Nephron (organoid): ENCODE measurements around the gene CDKN2C.
"Not testable (repeated sequence)": the region's sequence is repeated elsewhere in the genome, so short reads cannot be mapped to it uniquely, and the experiment has no call there.

ENCODE experiments used
- H3K27ac Mint-ChIP-seq, 3 experiments: 2 replicates each; pipeline ENCODE4 v1.8.0; 2020; ENCODE audit warnings: mixed read lengths in 3 of 3, mild to moderate bottlenecking in 2 of 3, moderate library complexity in 1 of 3
- H3K27me3 Mint-ChIP-seq: 2 replicates; pipeline ENCODE4 v1.8.0; 2021; ENCODE audit warnings: low read depth, mild to moderate bottlenecking, moderate library complexity, mixed read lengths
- H3K36me3 Mint-ChIP-seq: 2 replicates; pipeline ENCODE4 v1.8.0; 2020; ENCODE audit warnings: low read depth, mixed read lengths
- H3K4me1 Mint-ChIP-seq: 2 replicates; pipeline ENCODE4 v1.8.0; 2020; ENCODE audit warnings: mixed read lengths
- H3K4me3 Mint-ChIP-seq, 3 experiments: 2 replicates each; pipeline ENCODE4 v1.8.0; 2020; ENCODE audit warnings: mild to moderate bottlenecking in 3 of 3, mixed read lengths in 3 of 3, moderate library complexity in 2 of 3
- H3K9me3 Mint-ChIP-seq: 2 replicates; pipeline ENCODE4 v1.8.0; 2020; ENCODE audit warnings: mixed read lengths
- TF ChIP-seq, protein P1 (sequence below), 3 experiments: fragments of 200-600 bp; sonication (generic); IDR thresholded peaks; one replicate each; pipeline ENCODE4 v1.5.0; 2021; ENCODE audit warnings: antibody characterized with exemption in 3 of 3; ENCODE audit not compliant: unreplicated experiment in 3 of 3

The CDKN2C gene

DNA sequence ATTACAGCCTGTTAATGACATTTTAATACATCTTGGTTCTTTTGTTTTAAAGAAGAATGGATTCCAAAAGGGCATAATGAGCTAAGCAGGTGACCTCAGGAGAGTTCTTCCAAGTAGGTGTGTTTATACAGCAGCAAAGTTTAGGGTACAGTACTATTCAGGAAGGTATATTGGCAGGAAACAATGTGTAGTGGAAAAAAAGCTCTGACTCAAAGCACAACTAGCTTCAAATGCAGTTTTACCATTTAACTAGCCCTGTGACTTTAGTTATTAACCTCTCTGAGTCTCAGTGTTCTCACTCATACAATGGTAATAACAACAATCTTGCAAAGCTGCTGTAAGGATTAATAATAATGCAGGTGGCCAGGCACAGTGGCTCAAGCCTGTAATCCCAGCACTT is 39.9 kb upstream of the CDKN2C start:
- H3K4me1 Mint-ChIP-seq = no peaks in the 10 kb centered on the region
- H3K4me3 Mint-ChIP-seq = no peak overlapping the region
- H3K36me3 Mint-ChIP-seq = peaks cover 24% of the 10 kb centered on the region
- H3K27me3 Mint-ChIP-seq = no peaks in the 10 kb centered on the region
- TF ChIP-seq, protein P1, sequence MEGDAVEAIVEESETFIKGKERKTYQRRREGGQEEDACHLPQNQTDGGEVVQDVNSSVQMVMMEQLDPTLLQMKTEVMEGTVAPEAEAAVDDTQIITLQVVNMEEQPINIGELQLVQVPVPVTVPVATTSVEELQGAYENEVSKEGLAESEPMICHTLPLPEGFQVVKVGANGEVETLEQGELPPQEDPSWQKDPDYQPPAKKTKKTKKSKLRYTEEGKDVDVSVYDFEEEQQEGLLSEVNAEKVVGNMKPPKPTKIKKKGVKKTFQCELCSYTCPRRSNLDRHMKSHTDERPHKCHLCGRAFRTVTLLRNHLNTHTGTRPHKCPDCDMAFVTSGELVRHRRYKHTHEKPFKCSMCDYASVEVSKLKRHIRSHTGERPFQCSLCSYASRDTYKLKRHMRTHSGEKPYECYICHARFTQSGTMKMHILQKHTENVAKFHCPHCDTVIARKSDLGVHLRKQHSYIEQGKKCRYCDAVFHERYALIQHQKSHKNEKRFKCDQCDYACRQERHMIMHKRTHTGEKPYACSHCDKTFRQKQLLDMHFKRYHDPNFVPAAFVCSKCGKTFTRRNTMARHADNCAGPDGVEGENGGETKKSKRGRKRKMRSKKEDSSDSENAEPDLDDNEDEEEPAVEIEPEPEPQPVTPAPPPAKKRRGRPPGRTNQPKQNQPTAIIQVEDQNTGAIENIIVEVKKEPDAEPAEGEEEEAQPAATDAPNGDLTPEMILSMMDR (IDR thresholded peaks at IDR 0.05; ENCODE audit: unreplicated experiment in 3 of 3) = no peak
- H3K27ac Mint-ChIP-seq = no peak overlapping the region
- peaks cover 8% of the 10 kb centered on the region for H3K9me3 Mint-ChIP-seq

DNA sequence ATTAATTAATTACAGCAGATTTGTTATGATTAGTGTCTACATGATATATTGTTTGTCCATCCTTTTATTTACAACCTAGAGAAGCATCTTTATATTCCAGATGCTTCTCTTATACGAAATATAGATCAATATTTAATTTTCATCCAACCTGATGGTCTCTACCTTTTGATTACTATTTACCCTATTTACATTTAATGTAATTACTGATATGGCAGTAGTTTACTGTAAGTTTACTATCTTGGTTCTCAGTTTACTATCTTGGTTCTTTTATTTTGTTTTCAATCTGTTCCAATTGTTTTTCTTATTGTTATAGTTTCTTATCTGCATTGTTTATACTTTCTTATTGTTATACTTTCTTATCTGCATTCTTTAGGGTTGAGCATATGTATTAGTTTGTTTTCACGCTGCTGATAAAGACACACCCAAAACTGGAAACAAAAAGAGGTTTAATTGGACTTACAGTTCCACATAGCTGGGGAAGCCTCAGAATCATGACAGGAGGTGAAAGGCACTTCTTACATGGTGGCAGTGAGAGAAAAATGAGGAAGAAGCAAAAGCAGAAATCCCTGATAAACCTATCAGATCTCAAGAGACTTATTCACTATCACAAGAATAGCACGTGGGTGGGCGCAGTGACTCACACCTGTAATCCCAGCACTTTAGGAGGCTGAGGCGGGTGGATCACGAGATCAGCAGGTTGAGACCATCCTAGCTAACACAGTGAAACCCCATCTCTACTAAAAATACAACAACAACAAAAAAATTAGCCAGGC is 38.9 kb upstream of the CDKN2C start:
- Mint-ChIP-seq H3K9me3 (peaks cover 3% of the 10 kb centered on the region), H3K4me1 (no peaks in the 10 kb centered on the region), H3K27me3 (no peaks in the 10 kb centered on the region), H3K4me3 (no peak overlapping the region), H3K36me3 (peaks cover 17% of the 10 kb centered on the region), H3K27ac (no peak overlapping the region)
- TF ChIP-seq, protein P1 (IDR thresholded peaks at IDR 0.05; ENCODE audit: unreplicated experiment in 3 of 3) = no peak

GRCh38 chr1:50932043-50932442 is 38.0 kb upstream of the CDKN2C start:
- H3K27ac Mint-ChIP-seq, H3K4me1 Mint-ChIP-seq, H3K9me3 Mint-ChIP-seq, H3K4me3 Mint-ChIP-seq, H3K27me3 Mint-ChIP-seq: not testable (repeated sequence)
- peaks cover 10% of the 10 kb centered on the region for H3K36me3 Mint-ChIP-seq

- not testable (repeated sequence) for H3K9me3 Mint-ChIP-seq, H3K36me3 Mint-ChIP-seq, H3K4me3 Mint-ChIP-seq, H3K27me3 Mint-ChIP-seq, H3K4me1 Mint-ChIP-seq, H3K27ac Mint-ChIP-seq
Observed at GRCh38 chr1:50933770-50934169, 36.3 kb upstream of the CDKN2C start.

GRCh38 chr1:50934838-50935237 is 35.2 kb upstream of the CDKN2C start:
- TF ChIP-seq, protein P1 (IDR thresholded peaks at IDR 0.05; ENCODE audit: unreplicated experiment in 3 of 3) = no peak
- peaks cover 5% of the 10 kb centered on the region for H3K36me3 Mint-ChIP-seq
- no peak overlapping the region for H3K4me3 Mint-ChIP-seq
- H3K27ac Mint-ChIP-seq = no peak overlapping the region
- H3K9me3 Mint-ChIP-seq = no peaks in the 10 kb centered on the region
- H3K27me3 Mint-ChIP-seq = no peaks in the 10 kb centered on the region
- no peaks in the 10 kb centered on the region for H3K4me1 Mint-ChIP-seq

DNA sequence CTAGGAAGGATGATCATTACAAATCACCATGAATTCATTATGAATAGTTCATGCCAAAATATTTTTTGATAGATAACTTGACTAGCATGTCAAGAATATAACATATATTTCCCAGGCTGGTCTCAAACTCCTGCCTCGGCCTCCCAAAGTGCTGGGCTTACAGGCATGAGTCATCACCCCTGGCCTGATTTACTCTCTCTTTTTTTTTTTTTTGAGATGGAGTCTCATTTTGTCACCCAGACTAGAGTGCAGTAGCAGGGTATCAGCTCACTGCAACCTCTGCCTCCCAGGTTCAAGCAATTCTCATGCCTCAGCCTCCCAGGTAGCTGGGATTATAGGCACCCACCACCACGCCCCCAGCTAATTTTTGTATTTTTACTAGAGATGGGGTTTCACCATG is 34.8 kb upstream of the CDKN2C start:
- H3K27ac Mint-ChIP-seq, H3K27me3 Mint-ChIP-seq, H3K9me3 Mint-ChIP-seq, H3K4me3 Mint-ChIP-seq, H3K4me1 Mint-ChIP-seq, H3K36me3 Mint-ChIP-seq: not testable (repeated sequence)

DNA sequence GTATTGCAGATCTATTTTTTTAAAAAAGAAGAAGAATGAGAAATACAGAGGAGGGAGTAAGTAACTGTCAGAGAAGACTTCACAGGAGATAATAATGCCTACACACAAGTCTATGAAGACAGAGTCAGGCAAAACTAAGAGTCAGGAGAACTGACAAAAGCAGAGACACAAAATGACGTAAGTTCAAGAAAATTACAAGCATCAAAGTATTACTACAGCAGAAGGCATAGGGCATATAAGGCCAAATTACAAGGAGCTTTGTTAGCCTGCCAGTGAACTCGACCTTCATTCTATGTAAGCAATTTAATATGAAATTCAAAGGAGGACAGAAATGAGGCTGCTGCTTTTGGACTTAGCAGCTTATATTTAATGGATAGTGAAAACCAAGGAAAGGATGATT is 33.7 kb upstream of the CDKN2C start:
- Mint-ChIP-seq H3K27me3 (peaks cover 3% of the 10 kb centered on the region), H3K4me3 (no peak overlapping the region), H3K9me3 (no peaks in the 10 kb centered on the region), H3K4me1 (no peaks in the 10 kb centered on the region), H3K27ac (no peak overlapping the region), H3K36me3 (peaks cover 5% of the 10 kb centered on the region)
- TF ChIP-seq, protein P1 (IDR thresholded peaks at IDR 0.05; ENCODE audit: unreplicated experiment in 3 of 3) = no peak
